Panc1 (cell line): Measurements from ENCODE around the gene POLD1.

Source experiments
- CTCF ChIP-seq: fragments of 450-650 bp; IDR thresholded peaks from 2 replicates; pipeline ENCODE4 v1.5.1; 2017; ENCODE audit warnings: mild to moderate bottlenecking
- POLR2AphosphoS5 ChIP-seq: IDR thresholded peaks from 2 replicates; pipeline ENCODE4 v1.6.1; 2012; ENCODE audit warnings: mild to moderate bottlenecking, low read depth, low read length, moderate library complexity
- REST ChIP-seq, 2 experiments: IDR thresholded peaks; 2 replicates each; pipeline ENCODE4 v1.6.1; 2011 to 2012; ENCODE audit warnings: low read depth in 2 of 2, control low read depth in 1 of 2, low read length in 1 of 2, mild to moderate bottlenecking in 1 of 2, moderate library complexity in 1 of 2; ENCODE audit not compliant: insufficient read depth in 1 of 2
- TCF7L2 ChIP-seq: IDR thresholded peaks from 2 replicates; pipeline ENCODE4 v1.6.1; 2011; ENCODE audit warnings: mild to moderate bottlenecking, low read depth, low read length, inconsistent platforms

GRCh38 chr19:50399368-50399745 lies 15.2 kb downstream of the POLD1 start:
- TF ChIP-seq CTCF (no peak), POLR2AphosphoS5 (no peak), REST (IDR thresholded peaks at IDR 0.05; ENCODE audit: insufficient read depth in 1 of 2, low read depth in 2 of 2, low read length in 1 of 2) (no peak), TCF7L2 (no peak)
